ENCODE data around the gene TSPYL6.

DNA sequence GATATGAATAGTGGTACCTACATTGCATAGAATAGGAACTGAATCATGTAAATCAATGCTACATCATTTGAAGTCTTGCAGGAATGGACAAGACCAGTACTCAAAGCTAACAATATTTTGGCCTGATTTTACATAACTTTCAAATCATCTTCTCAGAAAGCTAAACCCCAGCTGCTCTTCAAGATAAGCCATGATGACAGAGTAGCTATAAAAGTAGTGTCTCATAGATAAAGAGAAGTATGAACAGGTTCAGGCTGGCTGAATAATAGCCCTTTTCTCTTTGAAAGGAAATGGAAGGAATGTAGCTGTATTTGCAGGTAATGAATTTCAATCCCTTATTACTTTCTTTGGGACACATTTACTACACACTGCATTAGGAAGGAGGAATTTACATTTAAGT lies 28.2 kb downstream of the TSPYL6 start:
- TF ChIP-seq, protein P1, sequence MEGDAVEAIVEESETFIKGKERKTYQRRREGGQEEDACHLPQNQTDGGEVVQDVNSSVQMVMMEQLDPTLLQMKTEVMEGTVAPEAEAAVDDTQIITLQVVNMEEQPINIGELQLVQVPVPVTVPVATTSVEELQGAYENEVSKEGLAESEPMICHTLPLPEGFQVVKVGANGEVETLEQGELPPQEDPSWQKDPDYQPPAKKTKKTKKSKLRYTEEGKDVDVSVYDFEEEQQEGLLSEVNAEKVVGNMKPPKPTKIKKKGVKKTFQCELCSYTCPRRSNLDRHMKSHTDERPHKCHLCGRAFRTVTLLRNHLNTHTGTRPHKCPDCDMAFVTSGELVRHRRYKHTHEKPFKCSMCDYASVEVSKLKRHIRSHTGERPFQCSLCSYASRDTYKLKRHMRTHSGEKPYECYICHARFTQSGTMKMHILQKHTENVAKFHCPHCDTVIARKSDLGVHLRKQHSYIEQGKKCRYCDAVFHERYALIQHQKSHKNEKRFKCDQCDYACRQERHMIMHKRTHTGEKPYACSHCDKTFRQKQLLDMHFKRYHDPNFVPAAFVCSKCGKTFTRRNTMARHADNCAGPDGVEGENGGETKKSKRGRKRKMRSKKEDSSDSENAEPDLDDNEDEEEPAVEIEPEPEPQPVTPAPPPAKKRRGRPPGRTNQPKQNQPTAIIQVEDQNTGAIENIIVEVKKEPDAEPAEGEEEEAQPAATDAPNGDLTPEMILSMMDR (IDR thresholded peaks at IDR 0.05), result no peak
- TF ChIP-seq EP300 (IDR thresholded peaks at IDR 0.05), result no peak
